Neural progenitor cell (in vitro differentiated cells): Measurements from ENCODE around the gene RPP14. TPM values are rescaled to one million over a fixed set of nuclear protein-coding genes. Genes with fewer than 3 reads are reported as not detected.

ENCODE experiments used
- DNase-seq: peaks from one replicate; pipeline ENCODE4 v3.0.0-alpha.2; 2016; ENCODE audit warnings: low spot score
- H2AFZ ChIP-seq: fragments of 200-600 bp; sonication (generic); replicated peaks from 2 replicates; pipeline ENCODE4 v1.6.1; 2016; ENCODE audit warnings: antibody characterized with exemption
- H3F3A ChIP-seq: fragments of 200-600 bp; sonication (generic); 2 replicates; pipeline ENCODE4 v1.6.1; 2016; ENCODE audit warnings: antibody characterized with exemption, low read depth
- H3K27ac ChIP-seq: fragments of 200-600 bp; sonication (generic); 2 replicates; pipeline ENCODE4 v1.5.1; 2016; ENCODE audit warnings: mild to moderate bottlenecking
- H3K27me3 ChIP-seq: fragments of 200-600 bp; sonication (generic); 2 replicates; pipeline ENCODE4 v1.6.1; 2016; ENCODE audit warnings: mild to moderate bottlenecking, moderate library complexity
- H3K36me3 ChIP-seq: fragments of 200-600 bp; sonication (generic); 2 replicates; pipeline ENCODE4 v1.5.1; 2016
- H3K4me1 ChIP-seq: fragments of 200-600 bp; sonication (generic); 2 replicates; pipeline ENCODE4 v1.6.1; 2016; ENCODE audit warnings: mixed run types
- H3K4me2 ChIP-seq: fragments of 200-600 bp; sonication (generic); 2 replicates; pipeline ENCODE4 v1.6.1; 2016
- H3K4me3 ChIP-seq: fragments of 200-600 bp; sonication (generic); 2 replicates; pipeline ENCODE4 v1.5.1; 2016
- H3K79me2 ChIP-seq: fragments of 200-600 bp; sonication (generic); 2 replicates; pipeline ENCODE4 v1.6.1; 2016; ENCODE audit warnings: low read depth
- H3K9ac ChIP-seq: fragments of 200-600 bp; sonication (generic); 2 replicates; pipeline ENCODE4 v1.6.1; 2016
- H3K9me3 ChIP-seq: fragments of 200-600 bp; sonication (generic); 2 replicates; pipeline ENCODE4 v1.5.1; 2016; ENCODE audit warnings: low read depth
- H4K20me1 ChIP-seq: fragments of 200-600 bp; sonication (generic); 2 replicates; pipeline ENCODE4 v1.6.1; 2016; ENCODE audit warnings: low read depth
- H3K27ac Mint-ChIP-seq: 3 replicates; pipeline ENCODE4 v1.8.0; 2021; ENCODE audit warnings: mixed read lengths
- H3K27me3 Mint-ChIP-seq: 2 replicates; pipeline ENCODE4 v1.8.0; 2022; ENCODE audit warnings: low read depth, mild to moderate bottlenecking, inconsistent platforms, moderate library complexity, mixed read lengths; ENCODE audit not compliant: insufficient read depth
- H3K36me3 Mint-ChIP-seq: 3 replicates; pipeline ENCODE4 v1.8.0; 2021; ENCODE audit warnings: mixed read lengths
- H3K4me1 Mint-ChIP-seq: 3 replicates; pipeline ENCODE4 v1.8.0; 2021; ENCODE audit warnings: mixed read lengths
- H3K4me3 Mint-ChIP-seq: 3 replicates; pipeline ENCODE4 v1.8.0; 2021; ENCODE audit warnings: mild to moderate bottlenecking, moderate library complexity, mixed read lengths
- H3K9me3 Mint-ChIP-seq: 3 replicates; pipeline ENCODE4 v1.8.0; 2020; ENCODE audit warnings: mixed read lengths
- CTCF ChIP-seq: fragments of 200-600 bp; sonication (generic); IDR thresholded peaks from 2 replicates; pipeline ENCODE4 v1.5.1; 2017; ENCODE audit warnings: antibody characterized with exemption, mild to moderate bottlenecking
- EZH2 ChIP-seq: fragments of 200-600 bp; sonication (generic); IDR thresholded peaks from 2 replicates; pipeline ENCODE4 v1.6.1; 2017; ENCODE audit warnings: antibody characterized with exemption, mild to moderate bottlenecking, moderate library complexity
- EZH2phosphoT487 ChIP-seq: fragments of 200-600 bp; sonication (generic); IDR thresholded peaks from 2 replicates; pipeline ENCODE4 v1.6.1; 2017; ENCODE audit warnings: antibody characterized with exemption
- small RNA-seq: library from RNA; depleted of rRNA; stranded (forward); fragments of <200 nt; gene quantifications from one replicate; pipeline ENCODE3, GENCODE V24; 2015
- total RNA-seq: library from RNA; depleted of rRNA; stranded (reverse); fragments of >200 nt; gene quantifications from 2 replicates; pipeline ENCODE4 v1.2.3, GENCODE V29; 2015; ENCODE audit warnings: low replicate concordance

RPP14 gene
- total RNA-seq, 1 donor from 2014 or later: 17.8 TPM

- Mint-ChIP-seq H3K4me3 (no peak overlapping the region), H3K4me1 (no peaks in the 10 kb centered on the region), H3K9me3 (no peaks in the 10 kb centered on the region), H3K27me3 (peaks cover 4% of the 10 kb centered on the region), H3K27ac (no peak overlapping the region), H3K36me3 (no peaks in the 10 kb centered on the region)
- no peaks in the 10 kb centered on the region for H3K27me3 ChIP-seq
- no peak overlapping the region for H3K4me2 ChIP-seq
- H3K36me3 ChIP-seq: no peaks in the 10 kb centered on the region
- H3K4me3 ChIP-seq: no peak overlapping the region
- H3F3A ChIP-seq: no peaks in the 10 kb centered on the region
- no peak overlapping the region for H3K9ac ChIP-seq
- no peak for DNase-seq
- no peak overlapping the region for H3K27ac ChIP-seq
- H4K20me1 ChIP-seq: no peaks in the 10 kb centered on the region
- H3K9me3 ChIP-seq: no peaks in the 10 kb centered on the region
- TF ChIP-seq CTCF: no peak
- TF ChIP-seq EZH2: no peak
- no peak for TF ChIP-seq EZH2phosphoT487
- H3K79me2 ChIP-seq: no peaks in the 10 kb centered on the region
- no peak overlapping the region for H2AFZ ChIP-seq
- no peaks in the 10 kb centered on the region for H3K4me1 ChIP-seq
These were observed 55.8 kb downstream of the RPP14 start for GRCh38 chr3:58361866-58362265.

- H3K4me3 ChIP-seq: no peak overlapping the region
- no peaks in the 10 kb centered on the region for H3K9me3 ChIP-seq
- no peaks in the 10 kb centered on the region for H3K79me2 ChIP-seq
- TF ChIP-seq EZH2: no peak
- no peak for TF ChIP-seq CTCF
- TF ChIP-seq EZH2phosphoT487: no peak
- H3K36me3 ChIP-seq: no peaks in the 10 kb centered on the region
- Mint-ChIP-seq H3K4me1 (no peaks in the 10 kb centered on the region), H3K4me3 (no peak overlapping the region), H3K27ac (no peak overlapping the region), H3K36me3 (peaks cover 2% of the 10 kb centered on the region), H3K9me3 (no peaks in the 10 kb centered on the region), H3K27me3 (peaks cover 6% of the 10 kb centered on the region)
- H4K20me1 ChIP-seq: no peaks in the 10 kb centered on the region
- H3K27me3 ChIP-seq: no peaks in the 10 kb centered on the region
- H2AFZ ChIP-seq: no peak overlapping the region
- no peak overlapping the region for H3K9ac ChIP-seq
- H3F3A ChIP-seq: no peaks in the 10 kb centered on the region
- H3K4me2 ChIP-seq: no peak overlapping the region
- no peak overlapping the region for H3K27ac ChIP-seq
- no peaks in the 10 kb centered on the region for H3K4me1 ChIP-seq
- DNase-seq: no peak
These were observed 60.7 kb downstream of the RPP14 start for GRCh38 chr3:58366699-58367098.

- TF ChIP-seq CTCF (no peak), EZH2 (no peak), EZH2phosphoT487 (no peak)
- no peak overlapping the region for H2AFZ ChIP-seq
- no peak overlapping the region for H3K4me3 ChIP-seq
- H3K9me3 ChIP-seq: no peaks in the 10 kb centered on the region
- no peak overlapping the region for H3K4me3 Mint-ChIP-seq
- peaks cover 2% of the 10 kb centered on the region for H3K9me3 Mint-ChIP-seq
- H3K27ac ChIP-seq: no peak overlapping the region
- peaks cover 6% of the 10 kb centered on the region for H3K27me3 Mint-ChIP-seq
- no peak overlapping the region for H3K9ac ChIP-seq
- no peak for DNase-seq
- H3K27me3 ChIP-seq: no peaks in the 10 kb centered on the region
- no peaks in the 10 kb centered on the region for H3K79me2 ChIP-seq
- peaks cover 4% of the 10 kb centered on the region for H3K36me3 Mint-ChIP-seq
- no peaks in the 10 kb centered on the region for H3K4me1 ChIP-seq
- H3F3A ChIP-seq: no peaks in the 10 kb centered on the region
- no peaks in the 10 kb centered on the region for H4K20me1 ChIP-seq
- H3K27ac Mint-ChIP-seq: no peak overlapping the region
- H3K36me3 ChIP-seq: no peaks in the 10 kb centered on the region
- no peaks in the 10 kb centered on the region for H3K4me1 Mint-ChIP-seq
- no peak overlapping the region for H3K4me2 ChIP-seq
These were observed 63.0 kb downstream of the RPP14 start for GRCh38 chr3:58369038-58369437.

Small RNA genes within 50 kb of the gene (small RNA-seq; reads per million reads assigned to genes)
- gene AC098479.1: not detected

Other genes with a start within 250 kb of the RPP14 start
- gene DNASE1L3, start 95.3 kb upstream of the RPP14 start, total RNA-seq: not detected in 2 replicates
- gene ABHD6, start 68.5 kb upstream of the RPP14 start, total RNA-seq: 18.5 and 21.5 TPM in 2 replicates
- gene HTD2, start 275 bp downstream of the RPP14 start, total RNA-seq: 14.0 and 29.5 TPM in 2 replicates
- 11.1 and 14.3 TPM in 2 replicates for gene PXK, start 26.6 kb downstream of the RPP14 start, total RNA-seq
- 155 and 203 TPM in 2 replicates for gene PDHB, start 127.6 kb downstream of the RPP14 start, total RNA-seq
- 29.3 and 39.6 TPM in 2 replicates for gene KCTD6, start 185.9 kb downstream of the RPP14 start, total RNA-seq
- 4.3 and 7.6 TPM in 2 replicates for gene ACOX2, start 230.9 kb downstream of the RPP14 start, total RNA-seq